Spleen (tissue), 11 donors: ENCODE measurements around the gene LRP1. TPM values are rescaled to one million over a fixed set of nuclear protein-coding genes. Genes with fewer than 3 reads are reported as not detected.

Experiments
- DNase-seq: peaks from one replicate; pipeline ENCODE4 v3.0.0-alpha.2; 2020
- H3K27ac ChIP-seq, 8 donors: fragments of 200-600 bp; sonication (generic) in 7 of 8; 1 replicate in 4 of 8; 2 replicates in 4 of 8; pipeline versions ENCODE4 v1.5.0 to v1.8.0; 2016 to 2021; ENCODE audit warnings: inconsistent platforms in 4 of 8, mild to moderate bottlenecking in 4 of 8, moderate library complexity in 1 of 8
- H3K27me3 ChIP-seq, 7 donors: fragments of 200-600 bp; sonication (generic) in 6 of 7; replicated peaks in 1 of 7; 1 replicate in 4 of 7; 2 replicates in 3 of 7; pipeline versions ENCODE4 v1.5.0 to v1.8.0; 2016 to 2021; ENCODE audit warnings: inconsistent platforms in 3 of 7, mild to moderate bottlenecking in 1 of 7
- H3K36me3 ChIP-seq, 6 donors: fragments of 200-600 bp; sonication (generic) in 5 of 6; 1 replicate in 4 of 6; 2 replicates in 2 of 6; pipeline versions ENCODE4 v1.5.0 to v1.8.0; 2016 to 2021; ENCODE audit warnings: inconsistent platforms in 2 of 6
- H3K4me1 ChIP-seq, 6 donors: fragments of 200-600 bp; sonication (generic) in 5 of 6; 1 replicate in 3 of 6; 2 replicates in 3 of 6; pipeline versions ENCODE4 v1.5.0 to v1.8.0; 2016 to 2021; ENCODE audit warnings: inconsistent platforms in 3 of 6
- H3K4me3 ChIP-seq, 8 donors: fragments of 200-600 bp; sonication (generic) in 7 of 8; 1 replicate in 4 of 8; 2 replicates in 4 of 8; pipeline versions ENCODE4 v1.5.0 to v1.8.0; 2016 to 2021; ENCODE audit warnings: inconsistent platforms in 4 of 8, mild to moderate bottlenecking in 4 of 8, moderate library complexity in 2 of 8
- H3K9me3 ChIP-seq, 8 donors: fragments of 200-600 bp; sonication (generic) in 7 of 8; 1 replicate in 4 of 8; 2 replicates in 4 of 8; pipeline versions ENCODE4 v1.5.0 to v1.8.0; 2016 to 2021; ENCODE audit warnings: inconsistent platforms in 4 of 8
- POLR2A ChIP-seq, 3 donors: fragments of 450-650 bp; IDR thresholded peaks; one replicate each; pipeline ENCODE4 v1.5.1; 2017; ENCODE audit warnings: antibody characterized with exemption in 3 of 3, mild to moderate bottlenecking in 1 of 3
- POLR2AphosphoS5 ChIP-seq, 3 donors: sonication (generic); formaldehyde crosslinking; IDR thresholded peaks; one replicate each; pipeline ENCODE4 v1.5.1; 2017; ENCODE audit warnings: antibody characterized with exemption in 3 of 3
- WGBS, 5 donors: extraction: QIAGEN DNeasy Blood & Tissue Kit in 3 of 5; methylation state at CpG; one replicate each; pipeline versions ENCODE4 v1.1.5 to v1.1.7; 2013 to 2018; 5-methylcytosine and 5-hydroxymethylcytosine counted together
- intact Hi-C: fragments of 100-400 bp; cut with DNase I; formaldehyde crosslinking; loops from one replicate; pipeline ENCODE4 v1.15.0; 2023; ENCODE audit warnings: low total_unique reads
- polyA plus RNA-seq, 3 donors: library from polyadenylated mRNA; stranded (reverse); fragments of 200-250 nt; gene quantifications; one replicate each; pipeline ENCODE4 v1.2.1, GENCODE V29; 2013
- total RNA-seq, 7 donors: library from RNA; depleted of rRNA in 3 of 7; stranded (reverse); fragments of >200 nt in 3 of 7; fragmentation: NEBNext Ultra II Directional in 4 of 7; extraction: Animal tissue kit (Norgen Biotek cat#: 25700) in 4 of 7; gene quantifications; one replicate each; pipeline versions ENCODE4 v1.1.0 to v1.2.1, GENCODE V29; 2016 to 2021
- TF ChIP-seq, protein P1 (sequence below), 11 experiments: fragments of 200-600 bp in 7 of 11; fragments of 450-650 bp in 4 of 11; sonication (generic) in 4 of 11; IDR thresholded peaks in 8 of 11; conservative IDR thresholded peaks in 3 of 11; 1 replicate in 7 of 11; 2 replicates in 4 of 11; pipeline versions ENCODE4 v1.4.0 to v1.8.0; 2016 to 2021; ENCODE audit warnings: antibody characterized with exemption in 11 of 11, inconsistent platforms in 4 of 11, mild to moderate bottlenecking in 1 of 11
- donor health status: healthy with polysubstance abuse.
- donor health status: DM: no; HTN: no; CAD: no; lungs with moderate emphysema.
- donor health status: DM: no; HTN: no; CAD: no.
- donor health status: Bipolar disorder and iron deficiency.
- donor health status: healthy.
- donor health status: DM: no; HTN: no; CAD: no.
- donor health status: DM: yes; HTN: yes; CAD: no.

Gene LRP1
- total and polyA plus RNA-seq, 10 donors = 8.9 to 216 (median 159) TPM

DNA sequence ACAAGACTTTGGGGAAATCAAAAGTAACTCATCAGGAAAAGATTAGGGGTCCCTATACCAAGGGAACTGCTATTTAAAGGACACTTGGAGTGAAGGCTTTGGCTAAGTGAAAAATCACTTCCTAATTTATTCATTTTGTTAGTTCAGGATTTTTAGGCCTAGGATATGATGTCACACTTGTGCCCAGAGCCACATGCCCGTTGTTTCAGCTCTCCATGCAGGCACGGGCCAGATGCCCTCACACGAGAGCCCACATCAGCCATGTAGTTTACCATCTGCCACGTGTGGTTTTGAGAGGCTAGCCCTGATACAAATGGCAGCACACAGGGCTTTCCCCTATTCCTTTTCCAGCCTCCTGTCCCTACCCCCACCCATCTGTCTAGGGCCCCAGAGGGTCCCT, 31.0 kb downstream of the LRP1 start:
- TF ChIP-seq POLR2A (IDR thresholded peaks at IDR 0.05) = no peak
- no peak for TF ChIP-seq POLR2AphosphoS5 (IDR thresholded peaks at IDR 0.05)
- TF ChIP-seq, protein P1, sequence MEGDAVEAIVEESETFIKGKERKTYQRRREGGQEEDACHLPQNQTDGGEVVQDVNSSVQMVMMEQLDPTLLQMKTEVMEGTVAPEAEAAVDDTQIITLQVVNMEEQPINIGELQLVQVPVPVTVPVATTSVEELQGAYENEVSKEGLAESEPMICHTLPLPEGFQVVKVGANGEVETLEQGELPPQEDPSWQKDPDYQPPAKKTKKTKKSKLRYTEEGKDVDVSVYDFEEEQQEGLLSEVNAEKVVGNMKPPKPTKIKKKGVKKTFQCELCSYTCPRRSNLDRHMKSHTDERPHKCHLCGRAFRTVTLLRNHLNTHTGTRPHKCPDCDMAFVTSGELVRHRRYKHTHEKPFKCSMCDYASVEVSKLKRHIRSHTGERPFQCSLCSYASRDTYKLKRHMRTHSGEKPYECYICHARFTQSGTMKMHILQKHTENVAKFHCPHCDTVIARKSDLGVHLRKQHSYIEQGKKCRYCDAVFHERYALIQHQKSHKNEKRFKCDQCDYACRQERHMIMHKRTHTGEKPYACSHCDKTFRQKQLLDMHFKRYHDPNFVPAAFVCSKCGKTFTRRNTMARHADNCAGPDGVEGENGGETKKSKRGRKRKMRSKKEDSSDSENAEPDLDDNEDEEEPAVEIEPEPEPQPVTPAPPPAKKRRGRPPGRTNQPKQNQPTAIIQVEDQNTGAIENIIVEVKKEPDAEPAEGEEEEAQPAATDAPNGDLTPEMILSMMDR (IDR thresholded peaks at IDR 0.05 in 8 of 11, conservative IDR thresholded peaks at IDR 0.05 in 3 of 11) = no peak
- no peak for DNase-seq
- intact Hi-C loops = no loop called here
- H3K4me3 ChIP-seq = no peak overlapping the region
- peaks cover 0 to 93% (median 5%) of the 10 kb centered on the region in 6 donors for H3K36me3 ChIP-seq
- no peaks in the 10 kb centered on the region for H3K9me3 ChIP-seq
- peaks cover 0 to 58% (median 33%) of the 10 kb centered on the region in 6 donors for H3K4me1 ChIP-seq
- WGBS, 5 donors = 64 to 75% (median 71%) methylated on average over 4 of the region's 4 CpGs
- H3K27ac ChIP-seq = peak overlapping the region in 2 of 8 donors; percentile 40 to 41
- H3K27me3 ChIP-seq = peaks cover 0 to 8% (median 0%) of the 10 kb centered on the region in 7 donors

- no peaks in the 10 kb centered on the region for H3K9me3 ChIP-seq
- DNase-seq = no peak
- intact Hi-C loops = no loop called here
- peak overlapping the region in 2 of 8 donors; percentile 40 to 41 for H3K27ac ChIP-seq
- H3K27me3 ChIP-seq = peaks cover 0 to 8% (median 0%) of the 10 kb centered on the region in 7 donors
- H3K36me3 ChIP-seq = peaks cover 0 to 94% (median 5%) of the 10 kb centered on the region in 6 donors
- TF ChIP-seq, protein P1 (IDR thresholded peaks at IDR 0.05 in 8 of 11, conservative IDR thresholded peaks at IDR 0.05 in 3 of 11) = no peak
- no peak for TF ChIP-seq POLR2AphosphoS5 (IDR thresholded peaks at IDR 0.05)
- no peak for TF ChIP-seq POLR2A (IDR thresholded peaks at IDR 0.05)
- H3K4me1 ChIP-seq = peaks cover 0 to 51% (median 26%) of the 10 kb centered on the region in 6 donors
- H3K4me3 ChIP-seq = no peak overlapping the region
- 78 to 94% (median 84%) methylated on average over 4 of the region's 4 CpGs for WGBS, 5 donors
These were observed 31.8 kb downstream of the LRP1 start for GRCh38 chr12:57160040-57160439.

GRCh38 chr12:57160741-57161140, 32.5 kb downstream of the LRP1 start:
- Histone ChIP-seq H3K36me3 (peaks cover 0 to 95% (median 5%) of the 10 kb centered on the region in 6 donors), H3K9me3 (no peaks in the 10 kb centered on the region), H3K27ac (no peak overlapping the region), H3K27me3 (peaks cover 0 to 8% (median 0%) of the 10 kb centered on the region in 7 donors), H3K4me1 (peaks cover 0 to 45% (median 25%) of the 10 kb centered on the region in 6 donors), H3K4me3 (no peak overlapping the region)
- TF ChIP-seq POLR2A (IDR thresholded peaks at IDR 0.05) (no peak), POLR2AphosphoS5 (IDR thresholded peaks at IDR 0.05) (no peak)
- TF ChIP-seq, protein P1 (IDR thresholded peaks at IDR 0.05 in 8 of 11, conservative IDR thresholded peaks at IDR 0.05 in 3 of 11) = no peak
- no peak for DNase-seq
- WGBS, 5 donors = 89 to 97% (median 93%) methylated on average over 9 to 14 of the region's 14 CpGs
- intact Hi-C loops = no loop called here

DNA sequence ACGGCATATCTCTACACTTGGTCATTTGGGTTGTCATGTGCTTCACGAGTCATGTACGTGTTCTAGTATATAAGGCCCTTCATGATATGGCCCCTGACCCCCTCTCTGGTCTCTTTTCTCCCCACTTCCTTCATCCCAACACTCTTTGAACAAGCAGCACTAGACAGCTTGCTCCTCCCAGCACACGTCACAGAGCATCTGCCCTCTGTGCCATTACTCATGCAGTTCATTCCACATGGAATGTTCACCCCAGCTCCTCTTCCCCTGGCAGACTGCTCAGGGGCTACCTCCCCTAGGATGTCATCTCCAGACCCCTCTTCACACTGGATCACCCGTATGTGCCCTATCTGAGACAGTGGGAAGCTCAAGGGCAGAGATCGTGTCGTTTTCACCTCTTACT, 33.2 kb downstream of the LRP1 start:
- H3K9me3 ChIP-seq = no peaks in the 10 kb centered on the region
- intact Hi-C loops = no loop called here
- DNase-seq = no peak
- H3K4me3 ChIP-seq = no peak overlapping the region
- peaks cover 0 to 39% (median 22%) of the 10 kb centered on the region in 6 donors for H3K4me1 ChIP-seq
- 76 to 89% (median 85%) methylated on average over 7 of the region's 7 CpGs for WGBS, 5 donors
- H3K27ac ChIP-seq = no peak overlapping the region
- H3K27me3 ChIP-seq = peaks cover 0 to 3% (median 0%) of the 10 kb centered on the region in 7 donors
- H3K36me3 ChIP-seq = peaks cover 0 to 95% (median 5%) of the 10 kb centered on the region in 6 donors
- TF ChIP-seq POLR2A (IDR thresholded peaks at IDR 0.05) (no peak), POLR2AphosphoS5 (IDR thresholded peaks at IDR 0.05) (no peak)
- TF ChIP-seq, protein P1 (IDR thresholded peaks at IDR 0.05 in 8 of 11, conservative IDR thresholded peaks at IDR 0.05 in 3 of 11) = no peak
